Memory B cell (primary cell): Measurements from ENCODE around the gene CASP9.
"Not testable (repeated sequence)": the region's sequence is repeated elsewhere in the genome, so short reads cannot be mapped to it uniquely, and the experiment has no call there.

Experiments
- ATAC-seq: fragments of 150-1000 bp; cut with Tn5 transposase; 2 replicates; pipeline ENCODE4 v1.10.0; 2021; ENCODE audit warnings: low read depth, mild to moderate bottlenecking, moderate library complexity
- DNase-seq, 2 donors: peaks; one replicate each; pipeline ENCODE4 v3.0.0; 2022; ENCODE audit warnings: low spot score in 2 of 2
- H3K27ac Mint-ChIP-seq: one replicate; pipeline ENCODE4 v1.8.0; 2022; ENCODE audit warnings: mild to moderate bottlenecking, moderate library complexity, mixed read lengths
- H3K27me3 Mint-ChIP-seq: one replicate; pipeline ENCODE4 v1.8.0; 2022; ENCODE audit warnings: mixed read lengths
- H3K36me3 Mint-ChIP-seq: one replicate; pipeline ENCODE4 v1.8.0; 2022; ENCODE audit warnings: mild to moderate bottlenecking, mixed read lengths
- H3K4me1 Mint-ChIP-seq: one replicate; pipeline ENCODE4 v1.8.0; 2022; ENCODE audit warnings: mixed read lengths
- H3K4me3 Mint-ChIP-seq: one replicate; pipeline ENCODE4 v1.8.0; 2022; ENCODE audit warnings: mild to moderate bottlenecking, moderate library complexity, mixed read lengths
- H3K9me3 Mint-ChIP-seq: one replicate; pipeline ENCODE4 v1.8.0; 2022; ENCODE audit warnings: mixed read lengths

The CASP9 gene

DNA sequence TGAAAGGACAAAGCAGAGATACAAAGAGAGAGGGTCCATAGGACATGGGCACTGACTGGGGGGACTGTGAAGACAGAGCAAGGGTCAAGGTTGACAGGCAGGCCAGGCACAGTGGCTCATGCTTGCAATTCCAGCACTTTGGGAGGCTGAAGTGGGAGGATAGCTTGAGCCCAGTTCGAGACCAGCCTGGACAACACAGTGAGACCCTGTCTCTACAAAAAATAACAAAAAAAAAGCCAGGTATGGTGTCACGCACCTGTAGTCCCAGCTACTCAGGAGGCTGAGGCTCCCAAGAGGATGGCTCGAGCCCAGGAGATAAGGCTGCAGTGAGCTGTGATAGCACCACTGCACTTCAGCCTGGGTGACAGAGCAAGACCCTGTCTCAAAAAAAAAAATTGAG lies 4.4 kb downstream of the CASP9 start:
- ATAC-seq (no peak), DNase-seq (no peak)
- H3K27ac Mint-ChIP-seq = no peak overlapping the region
- peaks cover 36% of the 10 kb centered on the region for H3K4me1 Mint-ChIP-seq
- peaks cover 19% of the 10 kb centered on the region for H3K36me3 Mint-ChIP-seq
- H3K9me3 Mint-ChIP-seq = no peaks in the 10 kb centered on the region
- H3K4me3 Mint-ChIP-seq = no peak overlapping the region
- no peaks in the 10 kb centered on the region for H3K27me3 Mint-ChIP-seq

- H3K4me1 Mint-ChIP-seq = peaks cover 22% of the 10 kb centered on the region
- peaks cover 27% of the 10 kb centered on the region for H3K36me3 Mint-ChIP-seq
- peak overlapping the region; percentile 84 for H3K27ac Mint-ChIP-seq
- peak; percentile 78 for ATAC-seq
- H3K4me3 Mint-ChIP-seq = no peak overlapping the region
- no peaks in the 10 kb centered on the region for H3K27me3 Mint-ChIP-seq
- no peaks in the 10 kb centered on the region for H3K9me3 Mint-ChIP-seq
- DNase-seq = no peak
Observed at GRCh38 chr1:15515022-15515663, 8.9 kb downstream of the CASP9 start.

DNA sequence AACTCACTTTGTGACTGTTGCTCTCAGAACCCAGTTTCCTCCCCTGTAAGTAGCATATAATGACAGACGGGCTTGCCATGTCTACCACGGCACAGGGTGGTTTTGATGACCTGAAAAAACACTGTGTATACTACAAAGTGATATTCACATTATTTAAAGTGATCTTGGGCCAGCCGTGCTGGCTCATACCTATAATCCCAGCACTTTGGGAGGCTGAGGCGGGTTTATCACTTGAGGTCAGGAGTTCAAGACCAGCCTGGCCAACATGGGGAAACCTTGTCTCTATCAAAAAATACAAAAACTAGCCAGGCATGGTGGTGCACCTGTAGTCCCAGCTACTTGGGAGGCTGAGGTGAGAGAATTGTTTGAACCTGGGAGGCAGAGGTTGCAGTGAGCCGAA lies 9.5 kb downstream of the CASP9 start:
- H3K27me3 Mint-ChIP-seq, DNase-seq, H3K4me3 Mint-ChIP-seq, ATAC-seq, H3K9me3 Mint-ChIP-seq, H3K27ac Mint-ChIP-seq: not testable (repeated sequence)
- peaks cover 27% of the 10 kb centered on the region for H3K36me3 Mint-ChIP-seq
- H3K4me1 Mint-ChIP-seq = peaks cover 19% of the 10 kb centered on the region

- H3K4me1 Mint-ChIP-seq = peaks cover 19% of the 10 kb centered on the region
- H3K27ac Mint-ChIP-seq = no peak overlapping the region
- ATAC-seq (no peak), DNase-seq (no peak)
- H3K36me3 Mint-ChIP-seq = peaks cover 27% of the 10 kb centered on the region
- no peaks in the 10 kb centered on the region for H3K9me3 Mint-ChIP-seq
- H3K4me3 Mint-ChIP-seq = no peak overlapping the region
- no peaks in the 10 kb centered on the region for H3K27me3 Mint-ChIP-seq
Observed at GRCh38 chr1:15513919-15514318, 10.1 kb downstream of the CASP9 start.

DNA sequence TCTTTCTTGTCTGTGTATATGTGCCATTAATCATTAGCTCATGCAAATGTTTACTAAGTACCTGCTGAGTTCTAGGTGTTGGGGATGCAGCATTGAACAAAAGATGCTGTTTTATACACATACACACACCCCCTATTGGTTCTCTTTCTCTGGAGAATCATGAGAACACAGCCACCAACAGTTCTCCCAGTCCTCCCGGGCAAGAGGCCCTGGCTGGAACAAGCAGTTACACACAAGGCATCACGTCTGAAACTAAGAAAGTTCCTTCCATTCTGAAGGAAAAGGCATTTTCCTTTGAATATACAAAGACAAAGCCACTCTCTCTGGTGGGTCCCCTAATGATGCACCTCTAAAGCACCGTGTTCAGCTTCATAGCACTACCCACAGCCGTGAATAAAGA lies 10.8 kb downstream of the CASP9 start:
- H3K27me3 Mint-ChIP-seq = no peaks in the 10 kb centered on the region
- H3K27ac Mint-ChIP-seq = no peak overlapping the region
- H3K4me3 Mint-ChIP-seq = no peak overlapping the region
- no peak for ATAC-seq
- H3K4me1 Mint-ChIP-seq = peaks cover 21% of the 10 kb centered on the region
- H3K36me3 Mint-ChIP-seq = peaks cover 28% of the 10 kb centered on the region
- no peak for DNase-seq
- H3K9me3 Mint-ChIP-seq = no peaks in the 10 kb centered on the region

GRCh38 chr1:15510611-15511405 lies 13.2 kb downstream of the CASP9 start:
- no peak overlapping the region for H3K4me3 Mint-ChIP-seq
- H3K27me3 Mint-ChIP-seq = no peaks in the 10 kb centered on the region
- no peak overlapping the region for H3K27ac Mint-ChIP-seq
- ATAC-seq = no peak
- peaks cover 12% of the 10 kb centered on the region for H3K4me1 Mint-ChIP-seq
- DNase-seq = no peak
- peaks cover 14% of the 10 kb centered on the region for H3K36me3 Mint-ChIP-seq
- no peaks in the 10 kb centered on the region for H3K9me3 Mint-ChIP-seq

- Mint-ChIP-seq H3K27ac (no peak overlapping the region), H3K9me3 (no peaks in the 10 kb centered on the region), H3K27me3 (no peaks in the 10 kb centered on the region), H3K4me3 (no peak overlapping the region), H3K36me3 (peaks cover 13% of the 10 kb centered on the region), H3K4me1 (peaks cover 4% of the 10 kb centered on the region)
- DNase-seq = no peak
- no peak for ATAC-seq
Observed at GRCh38 chr1:15509586-15509985, 14.4 kb downstream of the CASP9 start.

GRCh38 chr1:15508700-15509487 lies 15.1 kb downstream of the CASP9 start:
- ATAC-seq (no peak), DNase-seq (no peak)
- Mint-ChIP-seq H3K27me3 (no peaks in the 10 kb centered on the region), H3K4me3 (no peak overlapping the region), H3K36me3 (peaks cover 13% of the 10 kb centered on the region), H3K27ac (no peak overlapping the region), H3K4me1 (peaks cover 4% of the 10 kb centered on the region), H3K9me3 (no peaks in the 10 kb centered on the region)

DNA sequence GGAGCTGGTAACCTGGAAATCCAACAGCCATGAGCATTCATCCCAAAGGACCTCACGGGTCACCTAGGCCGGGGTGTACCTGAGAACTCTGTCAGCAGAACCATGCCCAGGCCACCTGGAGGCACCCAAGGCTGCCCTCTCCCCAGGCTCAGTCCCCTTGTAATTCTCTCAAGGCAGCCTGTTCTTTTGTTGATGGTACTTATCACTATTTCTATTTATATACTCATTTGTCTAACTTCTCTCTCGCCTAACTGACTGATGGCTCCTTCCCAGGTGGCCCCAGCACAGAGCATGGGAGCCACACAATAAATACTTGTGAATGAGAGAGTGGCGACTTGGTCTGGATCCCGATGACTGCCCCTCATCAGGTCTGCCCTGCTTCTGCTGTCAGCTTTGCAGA lies 16.7 kb downstream of the CASP9 start:
- Mint-ChIP-seq H3K9me3 (no peaks in the 10 kb centered on the region), H3K4me1 (peaks cover 4% of the 10 kb centered on the region), H3K4me3 (no peak overlapping the region), H3K27ac (no peak overlapping the region), H3K27me3 (no peaks in the 10 kb centered on the region), H3K36me3 (peaks cover 16% of the 10 kb centered on the region)
- DNase-seq = no peak
- ATAC-seq = no peak

- H3K36me3 Mint-ChIP-seq = peaks cover 18% of the 10 kb centered on the region
Observed at GRCh38 chr1:15506831-15507230, 17.2 kb downstream of the CASP9 start.

DNA sequence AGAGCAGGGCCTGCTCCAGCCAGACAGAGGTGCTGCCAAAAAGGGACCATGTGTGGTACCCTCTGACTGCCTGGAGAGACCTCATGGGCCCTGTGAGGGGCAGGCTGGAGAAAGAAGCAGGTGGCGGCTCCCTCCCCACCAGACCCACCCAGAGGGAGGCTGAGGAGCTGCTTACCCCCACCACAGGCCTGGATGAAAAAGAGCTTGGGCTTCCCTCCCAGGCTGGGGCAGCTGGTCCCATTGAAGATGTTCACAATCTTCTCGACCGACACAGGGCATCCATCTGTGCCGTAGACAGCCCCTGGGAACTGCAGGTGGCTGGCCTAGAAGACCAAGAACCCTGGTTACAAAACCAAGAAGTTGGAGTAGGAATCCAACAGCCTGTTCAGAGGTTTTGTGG lies 19.6 kb downstream of the CASP9 start:
- Mint-ChIP-seq H3K4me3 (no peak overlapping the region), H3K9me3 (no peaks in the 10 kb centered on the region), H3K4me1 (peaks cover 4% of the 10 kb centered on the region), H3K27me3 (no peaks in the 10 kb centered on the region), H3K36me3 (peaks cover 19% of the 10 kb centered on the region), H3K27ac (no peak overlapping the region)
- DNase-seq (no peak), ATAC-seq (no peak)

More at GRCh38 chr1:15506831-15507230, 17.2 kb downstream of the CASP9 start:
- Mint-ChIP-seq H3K4me1 (peaks cover 4% of the 10 kb centered on the region), H3K27me3 (no peaks in the 10 kb centered on the region), H3K27ac (no peak overlapping the region), H3K9me3 (no peaks in the 10 kb centered on the region), H3K4me3 (no peak overlapping the region)
- ATAC-seq (no peak), DNase-seq (no peak)

DNA sequence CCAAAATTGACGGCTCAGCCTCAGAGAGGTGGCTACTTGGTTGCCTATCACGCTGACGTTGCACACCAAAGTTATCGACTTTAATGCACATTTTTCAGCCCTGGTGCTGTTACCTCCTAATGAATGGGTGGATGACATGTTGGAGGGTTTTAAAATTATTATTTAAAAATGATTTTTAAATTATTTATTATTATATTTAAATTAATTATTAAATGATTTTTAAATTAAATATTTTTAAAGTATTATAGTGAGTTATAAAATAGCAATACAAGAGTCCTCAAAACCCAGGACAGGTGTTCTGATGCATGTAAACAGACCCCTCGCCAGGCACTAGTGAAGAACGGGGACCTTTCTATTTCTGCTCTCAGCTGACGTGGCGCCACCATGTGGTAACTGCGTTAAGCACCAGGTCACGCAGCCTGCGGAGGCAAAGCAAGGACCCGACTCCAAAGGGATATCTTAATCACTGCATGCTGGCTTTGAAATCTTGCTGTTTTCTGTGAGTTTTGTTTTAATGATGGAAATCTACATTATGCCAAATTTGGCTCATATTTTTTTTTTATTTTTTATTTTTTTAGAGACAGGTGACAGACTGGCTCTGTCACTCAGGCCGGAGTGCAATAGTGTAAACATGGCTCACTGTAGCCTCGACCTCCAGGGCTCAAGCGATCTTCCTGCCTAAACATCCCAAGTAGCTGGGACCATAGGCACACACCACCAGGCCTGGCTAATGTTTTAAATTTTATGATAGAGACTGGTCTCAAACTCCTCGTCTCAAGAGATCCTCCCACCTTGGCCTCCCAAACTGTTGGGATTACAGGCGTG lies 22.6 kb downstream of the CASP9 start:
- DNase-seq (peak; percentile 39 to 54), ATAC-seq (peak; percentile 78)
- H3K36me3 Mint-ChIP-seq = peaks cover 24% of the 10 kb centered on the region
- H3K27me3 Mint-ChIP-seq = no peaks in the 10 kb centered on the region
- H3K4me3 Mint-ChIP-seq = no peak overlapping the region
- H3K4me1 Mint-ChIP-seq = no peaks in the 10 kb centered on the region
- no peak overlapping the region for H3K27ac Mint-ChIP-seq
- H3K9me3 Mint-ChIP-seq = peaks cover 3% of the 10 kb centered on the region

DNA sequence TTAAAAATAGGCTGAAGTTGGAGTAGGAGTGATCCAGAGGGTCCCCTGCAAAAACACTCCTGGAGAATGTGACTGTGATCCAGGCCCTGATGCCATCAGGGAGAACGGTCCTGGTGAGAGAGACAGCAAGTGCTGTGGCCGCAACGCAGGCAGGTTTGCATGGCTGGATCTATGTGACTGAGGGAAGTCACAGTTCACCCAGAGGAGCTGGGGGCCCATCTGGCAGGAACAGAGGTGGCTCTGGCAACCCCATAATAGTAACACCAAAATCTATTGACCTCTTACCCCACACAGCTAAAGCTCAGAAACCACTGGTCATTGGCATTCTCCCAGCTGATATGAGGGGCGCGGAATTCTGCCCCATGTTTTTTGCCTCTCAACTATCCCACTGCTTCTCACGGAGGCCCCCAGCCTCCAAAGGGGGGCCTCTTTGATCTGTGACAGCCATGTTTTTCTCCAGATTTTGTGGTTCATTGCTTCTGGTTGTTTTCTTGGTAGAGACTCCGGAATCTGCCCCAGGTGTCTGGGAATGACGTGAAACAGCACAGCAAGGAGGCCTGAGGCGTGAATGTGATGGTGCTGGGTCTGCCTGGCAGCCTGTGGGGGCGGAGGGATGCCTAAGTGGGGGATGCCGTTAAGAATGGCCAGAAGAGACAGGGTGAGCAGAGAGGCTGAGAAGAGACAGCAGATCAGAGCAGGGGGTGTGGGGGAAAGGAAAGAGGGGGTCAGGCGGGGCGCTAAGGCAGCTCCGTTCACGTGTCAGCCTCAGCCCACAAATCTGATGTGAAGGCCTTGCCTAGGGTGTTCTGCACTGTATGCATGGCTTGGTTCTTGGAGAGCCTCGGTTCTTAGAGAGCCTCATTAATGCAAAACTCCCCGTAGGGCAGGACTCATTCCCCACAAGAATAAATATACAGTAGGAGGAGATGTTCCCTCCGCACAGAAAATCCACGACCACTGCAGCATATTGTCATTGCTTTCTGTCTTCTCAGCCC lies 23.5 kb downstream of the CASP9 start:
- Mint-ChIP-seq H3K27me3 (no peaks in the 10 kb centered on the region), H3K9me3 (peaks cover 3% of the 10 kb centered on the region), H3K4me3 (no peak overlapping the region), H3K27ac (no peak overlapping the region), H3K36me3 (peaks cover 32% of the 10 kb centered on the region), H3K4me1 (no peaks in the 10 kb centered on the region)
- ATAC-seq (no peak), DNase-seq (no peak)
